GM18858 (cell line): ENCODE measurements around the gene ELOVL2.
"Not testable (repeated sequence)": the region's sequence is repeated elsewhere in the genome, so short reads cannot be mapped to it uniquely, and the experiment has no call there.

Experiments
- ATAC-seq: cut with Tn5 transposase; IDR thresholded peaks from one replicate; pipeline ENCODE4 v1.9.1; 2021; ENCODE audit not compliant: unreplicated experiment

The ELOVL2 gene

DNA sequence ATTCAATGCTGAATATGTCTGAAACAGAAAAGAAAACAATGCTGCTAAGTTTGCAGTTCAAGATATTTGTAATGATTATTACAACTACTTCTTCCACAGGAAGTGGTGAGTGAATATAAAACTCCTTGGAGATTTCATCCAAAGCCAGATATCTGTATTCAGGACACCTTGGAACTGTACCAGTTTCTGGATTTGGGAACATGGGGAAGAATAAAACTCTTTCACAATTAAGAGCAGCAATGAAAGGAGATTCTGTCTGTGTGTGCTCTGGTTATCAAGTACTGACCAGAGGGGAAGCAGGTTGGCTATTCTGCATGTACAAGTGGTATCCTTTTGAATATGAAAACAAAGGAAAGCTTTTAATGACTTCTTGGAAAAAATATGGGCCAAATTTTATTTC lies 21.1 kb downstream of the ELOVL2 start:
- no peak for ATAC-seq

DNA sequence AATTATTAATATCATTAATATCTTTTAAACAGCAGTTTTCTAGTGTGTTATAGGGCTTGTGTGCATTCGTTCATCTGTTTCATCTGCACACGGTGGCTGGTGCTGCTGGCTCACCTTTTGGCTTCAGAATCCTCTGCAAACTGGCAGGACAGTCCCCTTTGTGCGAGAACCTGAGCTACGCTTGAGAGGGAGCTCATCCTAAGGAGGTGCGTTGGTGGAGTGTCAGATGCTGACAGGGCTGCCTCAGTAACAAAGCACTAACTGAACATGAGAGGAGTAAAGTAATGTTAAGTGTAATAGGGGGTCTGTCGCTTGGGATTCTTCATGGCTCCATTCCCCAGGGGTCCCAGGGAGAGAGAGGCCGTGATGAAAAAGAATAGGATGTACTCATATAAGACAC lies 22.4 kb downstream of the ELOVL2 start:
- ATAC-seq, result no peak

DNA sequence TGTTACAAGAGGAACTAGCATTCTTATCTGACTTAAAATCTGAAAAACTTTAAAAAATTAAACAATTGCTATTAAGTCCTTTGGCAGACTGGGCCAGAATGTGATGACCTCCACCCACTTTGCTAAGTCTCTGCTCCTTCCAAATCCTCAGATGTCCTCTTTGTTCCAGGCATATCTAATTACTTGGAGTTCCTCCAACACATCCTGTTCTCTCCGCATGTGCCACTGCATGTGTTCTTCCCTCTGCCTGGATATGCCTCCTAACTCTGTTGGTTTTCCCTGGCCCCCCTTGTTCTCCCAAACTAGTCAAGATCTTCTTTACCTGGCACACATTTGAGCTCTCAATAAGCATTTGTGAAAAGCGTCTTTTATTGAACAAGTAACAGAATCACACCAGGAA lies 23.1 kb downstream of the ELOVL2 start:
- no peak for ATAC-seq

DNA sequence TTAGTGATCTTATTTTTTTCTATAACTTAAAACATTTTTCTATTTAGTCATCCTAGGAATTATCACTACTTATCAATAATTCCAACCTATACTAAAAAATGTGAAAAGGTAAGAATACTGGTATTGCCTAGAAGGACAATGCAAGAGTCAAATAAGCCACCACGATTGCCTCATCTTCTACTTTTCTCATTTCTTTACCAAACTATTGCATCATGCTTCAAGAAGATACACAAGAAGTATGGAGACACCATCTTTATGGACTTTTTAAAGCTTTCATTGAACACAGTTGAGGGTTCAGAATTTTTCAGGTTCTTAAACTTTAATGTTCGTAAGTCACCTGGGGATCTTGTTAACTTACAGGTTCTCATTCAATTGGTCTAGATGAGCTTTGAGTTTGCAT lies 25.9 kb downstream of the ELOVL2 start:
- no peak for ATAC-seq

DNA sequence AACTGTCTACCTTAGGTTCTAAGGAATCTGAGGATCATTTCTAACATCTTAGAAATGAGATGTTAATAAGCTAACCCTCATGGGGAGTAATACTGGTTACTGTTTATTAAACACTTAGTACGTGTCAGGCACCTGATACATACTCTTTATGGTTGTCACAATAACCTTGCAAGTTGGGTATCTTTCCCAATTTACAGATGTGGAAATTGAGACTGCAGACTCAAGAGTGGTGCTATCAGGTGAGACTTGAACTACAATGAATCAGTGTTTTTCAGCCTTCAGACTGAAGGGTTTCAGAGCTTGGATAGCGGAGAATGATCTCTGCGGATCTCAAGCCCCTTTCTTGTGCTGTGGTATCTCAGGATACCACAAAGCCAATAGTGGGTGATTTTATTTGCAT lies 27.0 kb downstream of the ELOVL2 start:
- ATAC-seq, result no peak

DNA sequence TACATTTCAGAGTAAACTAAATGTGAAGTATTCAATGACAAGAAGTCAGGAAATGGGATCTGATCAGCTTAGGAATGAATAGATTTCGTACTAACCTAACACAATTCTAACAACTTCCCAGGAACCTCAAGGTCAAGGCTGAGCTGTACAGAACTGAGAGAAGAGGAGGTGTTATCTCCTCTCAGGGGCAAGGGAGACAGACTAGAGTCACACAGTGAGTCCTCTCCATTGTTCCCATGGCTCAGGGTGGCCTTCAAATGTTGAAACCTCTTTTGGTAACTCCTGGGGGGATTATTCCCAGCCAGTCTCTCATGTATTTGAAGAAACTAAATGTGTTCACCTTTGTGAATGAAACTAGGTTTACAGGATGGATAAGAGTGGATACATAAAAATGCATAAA lies 27.7 kb downstream of the ELOVL2 start:
- ATAC-seq, result no peak

DNA sequence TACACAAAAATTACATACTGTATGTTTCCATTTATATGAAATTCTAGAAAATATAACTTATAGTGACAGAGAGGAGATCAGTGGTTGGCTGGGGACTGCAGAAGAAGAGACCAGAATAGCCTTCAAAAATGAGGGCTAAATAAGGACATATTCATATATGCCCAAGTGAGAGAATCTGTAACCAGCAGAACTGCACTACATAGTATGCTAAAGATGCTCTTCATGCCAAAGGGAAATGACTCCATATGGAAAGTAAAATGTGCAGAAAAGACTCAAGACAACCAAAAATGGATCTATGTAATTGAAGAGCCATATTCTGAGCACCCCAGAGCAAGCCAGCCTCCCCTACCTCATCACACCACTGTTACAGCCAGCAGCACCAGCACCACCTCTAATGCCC lies 29.0 kb downstream of the ELOVL2 start:
- ATAC-seq, result no peak

DNA sequence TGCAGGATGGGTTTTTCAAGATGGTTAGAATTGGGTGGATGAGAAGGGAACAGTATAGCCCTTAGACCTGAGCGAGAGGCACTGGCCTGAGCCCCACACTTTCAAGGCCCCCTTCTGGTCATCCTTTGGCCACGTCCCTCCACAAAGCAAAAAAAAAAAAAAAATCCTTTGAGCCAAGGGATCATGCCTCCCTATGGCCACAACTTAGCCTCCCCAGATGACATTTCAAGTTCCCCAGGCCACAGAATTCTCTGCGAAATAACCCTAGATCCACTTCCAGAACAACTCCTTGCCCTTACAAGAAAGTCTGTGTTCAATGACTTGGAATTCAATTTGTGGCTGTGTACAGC lies 30.4 kb downstream of the ELOVL2 start:
- no peak for ATAC-seq

DNA sequence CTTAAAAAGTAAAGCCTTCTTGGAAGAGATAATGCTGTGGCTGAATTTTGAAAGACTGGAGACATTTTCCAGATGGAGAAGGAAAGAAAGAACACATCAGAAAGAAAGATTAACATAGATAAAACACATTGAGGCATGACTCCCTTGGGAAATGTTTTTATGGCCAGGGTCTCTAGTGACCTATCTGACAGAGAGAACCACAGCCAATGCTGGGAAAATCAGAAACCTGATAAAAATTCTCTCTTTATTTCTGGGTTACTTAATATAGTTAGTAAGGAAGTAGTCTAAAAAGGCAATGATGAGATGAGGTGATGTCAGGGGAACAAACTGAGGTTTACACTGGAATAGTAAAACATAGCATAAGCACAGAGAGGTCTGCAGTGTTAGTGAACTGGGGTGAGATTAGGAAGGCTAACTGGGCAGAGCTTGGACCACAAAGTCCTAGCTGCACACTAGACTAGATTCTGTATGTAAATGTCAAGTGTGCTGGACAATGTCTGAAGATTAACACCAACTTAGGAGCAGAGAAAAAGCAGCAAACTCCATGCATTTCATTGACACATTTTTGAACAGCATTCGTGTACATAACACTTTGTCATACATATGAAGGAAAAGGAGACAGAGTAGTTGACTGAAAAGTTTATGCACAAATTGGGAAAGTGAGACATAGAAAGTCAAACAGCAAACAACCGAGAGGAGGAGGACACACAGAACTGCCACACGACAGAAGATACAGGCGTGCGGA lies 31.0 kb downstream of the ELOVL2 start:
- no peak for ATAC-seq

DNA sequence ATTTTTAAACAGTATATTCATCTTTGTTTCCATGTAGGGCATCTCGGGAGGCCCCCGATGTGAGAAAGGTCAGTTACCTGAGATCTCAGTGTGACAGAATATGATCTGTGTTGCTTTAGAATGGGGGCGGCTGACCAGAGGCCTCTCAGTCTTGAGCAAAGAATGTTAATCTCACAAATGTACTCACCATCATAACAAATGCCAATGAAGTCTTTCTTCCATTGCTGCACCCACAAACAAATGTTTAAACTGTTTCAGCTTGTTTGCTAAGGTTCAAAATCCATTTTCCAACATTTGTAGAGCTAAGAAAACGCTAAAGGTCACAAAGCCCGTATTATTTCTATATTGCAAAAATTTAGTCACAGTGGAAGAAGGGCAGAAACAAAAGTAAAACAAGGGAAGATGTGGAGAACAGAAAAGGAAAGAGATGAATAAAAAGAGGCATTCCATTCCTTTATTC lies 31.8 kb downstream of the ELOVL2 start:
- no peak for ATAC-seq

DNA sequence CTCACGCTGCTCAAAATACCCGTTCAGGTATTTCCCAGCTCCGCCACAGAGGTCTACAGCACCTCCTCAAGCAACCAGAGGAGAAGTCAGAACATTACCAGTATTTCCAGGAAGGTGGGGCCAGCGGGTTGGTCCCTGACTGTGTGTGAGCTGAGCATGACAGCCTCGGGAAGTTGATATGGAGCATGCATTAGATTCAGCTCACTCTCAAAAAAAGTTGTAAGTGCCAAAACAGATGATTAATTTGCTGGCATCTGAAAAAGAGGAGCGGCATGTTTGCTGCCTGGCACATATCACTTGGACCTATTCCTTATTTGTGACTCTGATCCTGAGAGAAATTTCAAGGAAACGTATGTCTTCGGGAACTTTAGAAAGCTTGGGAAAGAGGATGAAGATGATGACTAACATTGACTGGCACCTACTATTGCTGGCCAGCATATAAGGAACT lies 32.3 kb downstream of the ELOVL2 start:
- ATAC-seq, result no peak

DNA sequence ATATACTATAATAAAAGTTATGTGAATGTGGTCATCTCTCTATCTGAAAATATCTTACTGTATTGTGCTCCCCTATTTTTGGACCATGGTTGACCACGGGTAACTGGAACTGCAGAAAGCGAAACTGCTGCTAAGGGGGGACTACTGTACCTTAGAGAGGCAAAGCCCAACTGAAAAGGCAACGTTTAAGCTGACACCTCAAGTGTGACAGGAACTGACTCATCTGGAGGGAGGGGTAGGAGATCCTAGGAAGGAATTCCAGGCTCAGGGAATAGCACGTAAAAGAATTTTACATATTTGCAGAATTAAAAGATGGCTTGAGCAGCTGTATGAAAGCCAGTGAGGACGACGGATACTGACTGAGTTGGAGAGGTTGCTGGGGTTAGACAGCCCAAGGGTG lies 34.8 kb downstream of the ELOVL2 start:
- ATAC-seq, result no peak

DNA sequence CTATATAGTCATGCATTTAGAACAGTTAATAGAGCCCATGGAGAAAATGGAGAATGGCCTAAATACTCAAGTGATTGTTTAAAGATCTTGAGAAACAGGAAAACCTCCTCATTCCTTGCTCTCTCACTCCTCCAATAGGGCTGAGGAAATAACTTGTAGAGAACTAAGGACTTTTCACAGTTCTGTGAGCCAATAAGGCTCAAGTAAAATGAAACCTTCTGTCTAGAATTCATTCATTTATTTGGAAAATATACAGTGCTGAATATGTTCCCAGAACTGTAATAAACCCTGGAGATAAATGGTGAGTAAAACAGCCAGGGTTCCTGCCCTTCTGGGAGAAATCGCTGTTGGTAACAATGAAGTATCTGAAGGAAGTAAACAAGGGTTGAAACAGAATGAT lies 35.3 kb downstream of the ELOVL2 start:
- no peak for ATAC-seq

DNA sequence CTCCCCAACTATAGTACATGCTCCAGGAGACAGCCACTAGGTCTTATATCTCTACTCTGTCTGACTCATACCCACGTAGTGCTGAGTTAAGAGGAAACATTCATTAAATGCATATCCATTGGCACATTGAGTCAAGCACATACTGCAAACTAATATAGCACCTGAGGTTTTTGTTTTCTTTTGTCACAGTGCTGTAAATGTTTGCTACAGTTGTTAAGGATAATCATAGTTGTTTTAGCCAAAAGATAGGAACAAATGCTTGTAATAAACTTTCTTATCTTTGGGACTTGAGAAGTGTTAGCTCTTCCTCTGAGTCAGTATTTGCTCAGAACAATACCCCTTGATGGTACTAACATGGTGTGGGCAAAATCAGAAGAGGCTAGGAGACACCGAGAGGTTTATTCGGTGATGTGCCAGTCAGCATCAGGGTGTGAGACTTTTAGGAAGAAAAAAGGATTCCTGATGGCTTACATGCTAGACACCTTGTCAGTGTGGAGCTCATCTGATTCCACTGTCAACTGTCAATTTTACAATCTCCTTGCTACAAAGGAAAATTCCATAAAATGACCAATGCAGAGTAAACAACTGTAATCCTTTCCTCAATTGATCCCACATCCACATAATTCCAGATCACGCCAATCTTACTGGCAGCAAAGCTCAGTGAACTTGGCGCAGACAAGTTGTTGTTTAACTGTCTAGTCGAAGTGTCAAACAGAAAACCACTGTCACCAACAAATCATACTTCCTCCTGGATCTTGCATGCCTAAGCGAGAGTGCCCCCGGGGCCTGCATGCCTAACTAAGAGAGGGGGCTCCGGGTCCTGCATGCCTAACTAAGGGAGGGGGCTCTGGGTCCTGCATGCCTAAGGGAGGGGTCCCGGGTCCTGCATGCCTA lies 36.1 kb downstream of the ELOVL2 start:
- ATAC-seq, result no peak

DNA sequence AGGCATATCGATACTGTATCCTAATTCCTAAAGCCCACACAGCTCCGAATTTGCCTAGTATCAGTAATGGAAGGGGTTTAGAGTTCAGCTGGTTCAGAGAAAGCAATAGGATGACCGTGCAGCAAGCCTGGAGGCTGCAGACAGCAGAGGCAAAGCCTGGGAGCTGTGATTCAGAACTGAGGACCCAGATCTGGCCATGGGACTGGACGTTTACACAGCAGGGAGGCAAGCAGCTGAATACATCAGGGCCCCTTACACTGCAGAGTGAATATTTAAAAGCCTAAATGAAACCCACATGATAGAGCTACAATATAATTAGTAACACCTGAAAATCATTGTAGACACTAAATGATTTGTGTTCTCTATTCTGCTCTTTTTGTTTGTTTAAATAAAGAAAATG lies 38.0 kb downstream of the ELOVL2 start:
- no peak for ATAC-seq

DNA sequence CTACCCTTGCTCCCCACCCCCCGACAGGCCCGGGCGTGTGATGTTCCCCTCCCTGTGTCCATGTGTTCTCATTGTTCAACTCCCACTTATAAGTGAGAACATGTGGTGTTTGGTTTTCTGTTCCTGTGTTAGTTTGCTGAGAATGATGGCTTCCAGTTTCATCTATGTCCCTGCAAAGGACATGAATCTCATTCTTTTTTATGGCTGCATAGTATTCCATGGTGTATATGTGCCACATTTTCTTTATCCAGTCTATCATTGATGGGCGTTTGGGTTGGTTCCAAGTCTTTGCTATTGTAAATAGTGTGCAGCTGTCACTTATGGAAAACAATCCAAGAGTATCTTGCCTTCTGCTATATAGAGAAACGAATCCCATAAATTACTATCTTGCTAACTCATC lies 40.8 kb downstream of the ELOVL2 start:
- ATAC-seq, result not testable (repeated sequence)

DNA sequence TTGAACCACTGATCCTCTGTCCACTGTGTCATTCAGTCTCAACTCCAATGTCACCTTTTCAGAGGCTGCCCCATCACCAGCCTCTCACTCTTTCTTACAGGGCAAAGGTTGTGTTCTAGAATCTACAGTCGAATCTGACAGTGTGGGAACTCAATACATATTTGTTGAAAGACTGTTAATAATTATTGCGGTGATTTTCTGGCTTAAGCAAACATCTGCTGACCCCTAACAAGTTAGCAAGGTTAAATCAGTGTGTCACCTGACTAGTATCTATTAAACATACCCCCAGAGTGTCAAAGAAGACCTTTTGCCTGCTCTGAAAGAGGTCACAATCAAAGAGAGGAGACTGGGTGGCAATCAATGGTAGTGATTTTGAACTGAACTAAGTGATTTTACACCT lies 41.9 kb downstream of the ELOVL2 start:
- no peak for ATAC-seq

DNA sequence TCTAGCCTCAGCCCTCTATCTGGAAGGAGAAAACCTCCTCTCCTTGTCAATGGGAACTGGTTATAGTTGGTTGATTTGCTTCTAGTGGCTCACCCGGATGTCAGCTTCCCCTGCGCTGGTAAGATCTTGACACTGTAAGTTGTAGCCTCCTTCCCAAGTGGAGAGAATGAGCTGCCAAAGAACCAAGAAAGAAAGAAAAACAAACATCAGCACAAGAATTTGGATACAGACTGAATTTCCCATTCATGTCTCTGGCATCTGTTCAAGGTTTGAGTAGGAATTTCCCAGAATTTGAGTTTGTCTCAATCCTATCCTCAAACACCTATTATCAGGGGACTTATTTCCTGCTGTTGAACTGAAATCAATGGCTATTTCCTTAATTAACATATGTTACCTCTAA lies 44.1 kb downstream of the ELOVL2 start:
- no peak for ATAC-seq

DNA sequence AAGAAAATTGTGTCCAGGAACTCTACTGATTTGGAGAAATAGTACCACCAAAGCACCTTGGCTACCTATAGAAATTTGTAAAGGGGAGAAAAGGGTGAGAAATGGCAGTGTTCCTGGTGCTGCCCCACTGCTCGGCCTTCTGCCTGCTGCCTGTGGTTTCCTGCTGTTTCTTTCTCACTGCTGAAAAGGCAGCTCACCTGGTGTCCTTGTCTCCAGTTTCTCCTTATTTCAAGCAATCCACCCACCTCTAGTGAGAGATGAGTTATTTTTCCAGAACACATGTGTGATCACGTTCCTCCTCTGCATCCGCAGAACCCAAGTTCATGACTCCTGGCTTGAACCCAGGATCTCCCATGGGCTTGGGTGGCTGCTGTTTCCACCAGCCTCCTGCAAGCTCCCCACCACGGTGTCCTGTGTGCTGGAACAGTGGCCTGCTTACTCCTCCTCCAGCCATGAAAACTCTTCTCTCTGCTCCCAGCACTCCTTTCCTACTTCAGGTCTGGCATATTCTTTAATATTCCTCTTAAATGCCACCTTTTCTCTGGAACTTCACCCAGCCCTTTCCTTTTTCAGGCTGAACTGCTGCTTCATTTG lies 48.9 kb downstream of the ELOVL2 start:
- ATAC-seq, result no peak

DNA sequence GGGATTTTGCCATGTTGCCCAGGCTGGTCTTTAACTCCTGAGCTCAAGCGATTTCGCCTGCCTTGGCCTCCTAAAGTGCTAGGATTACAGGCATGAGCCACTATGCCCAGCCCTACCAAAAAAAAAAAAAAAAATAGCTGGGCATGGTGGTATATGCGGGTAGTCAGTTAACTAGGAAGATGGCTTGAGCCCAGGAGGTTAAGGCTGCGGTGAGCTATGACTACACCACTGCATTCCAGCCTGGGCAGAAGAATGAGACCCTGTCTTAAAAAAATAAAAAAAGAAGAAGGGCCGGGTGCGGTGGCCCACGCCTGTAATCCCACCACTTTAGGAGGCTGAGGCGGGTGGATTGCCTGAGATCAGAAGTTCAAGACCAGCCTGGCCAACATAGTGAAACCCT lies 50.2 kb downstream of the ELOVL2 start:
- ATAC-seq, result no peak

DNA sequence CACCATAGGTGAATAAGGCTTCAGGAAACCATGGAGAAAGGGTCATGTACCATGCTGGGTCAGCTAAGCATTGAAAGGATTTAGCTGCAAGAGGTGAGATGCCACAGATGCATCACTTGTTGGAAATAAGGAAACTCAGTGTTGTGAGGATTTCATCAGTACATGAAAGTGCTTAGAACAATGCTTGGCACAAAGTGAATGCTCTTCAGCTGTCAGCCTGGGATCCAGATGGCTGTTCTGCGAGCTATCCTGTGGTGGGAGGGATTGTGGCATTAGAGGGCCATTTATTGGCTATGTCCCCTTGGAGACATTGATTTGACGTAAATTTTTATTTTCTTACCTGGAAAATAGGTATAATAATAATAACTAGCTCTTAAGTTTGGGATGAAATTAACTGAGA lies 53.0 kb downstream of the ELOVL2 start:
- ATAC-seq, result no peak

DNA sequence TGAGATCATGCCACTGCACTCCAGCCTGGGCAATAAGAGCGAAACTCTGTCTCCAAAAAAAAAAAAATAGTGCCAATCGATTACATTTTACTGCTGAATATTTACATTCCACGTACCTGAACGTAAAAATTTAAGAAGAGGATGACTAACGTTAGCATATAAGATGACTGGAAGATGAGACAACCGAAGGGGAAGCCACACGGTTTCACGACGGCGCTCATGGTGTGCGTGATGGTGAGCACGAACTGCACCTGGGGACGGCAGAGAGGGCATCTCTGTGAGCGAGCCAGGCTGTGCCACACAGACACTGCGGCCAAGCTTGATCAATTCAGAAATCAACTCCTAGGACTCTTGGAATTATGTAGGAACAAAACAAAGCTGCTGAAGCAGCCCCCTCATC lies 54.5 kb downstream of the ELOVL2 start:
- no peak for ATAC-seq
